Heart left ventricle (tissue), 16 donors: ENCODE data around the gene PCBP1. TPM values are rescaled to one million over a fixed set of nuclear protein-coding genes. Genes with fewer than 3 reads are reported as not detected.

ENCODE experiments used
- ATAC-seq, 4 donors: fragments of 200-7000 bp; cut with Tn5 transposase; one replicate each; pipeline ENCODE4 v1.9.1; 2020 to 2022; ENCODE audit warnings: moderate library complexity in 4 of 4, mild to moderate bottlenecking in 3 of 4, moderate number of reproducible peaks in 1 of 4
- DNase-seq, 5 donors: peaks; one replicate each; pipeline ENCODE4 v3.0.0-alpha.2; 2020
- H3K27ac ChIP-seq, 12 donors: fragments of 200-600 bp; sonication (generic) in 4 of 12; one replicate each; pipeline versions ENCODE4 v1.5.0 to v1.8.0; 2016 to 2022; ENCODE audit warnings: mild to moderate bottlenecking in 2 of 12
- H3K27me3 ChIP-seq, 9 donors: fragments of 200-600 bp; sonication (generic) in 2 of 9; one replicate each; pipeline versions ENCODE4 v1.5.1 to v1.8.0; 2016 to 2022; ENCODE audit warnings: mild to moderate bottlenecking in 3 of 9
- H3K36me3 ChIP-seq, 9 donors: fragments of 200-600 bp; sonication (generic) in 2 of 9; one replicate each; pipeline versions ENCODE4 v1.5.0 to v1.8.0; 2018 to 2022; ENCODE audit warnings: mild to moderate bottlenecking in 2 of 9
- H3K4me1 ChIP-seq, 12 donors: fragments of 200-600 bp; sonication (generic) in 4 of 12; one replicate each; pipeline versions ENCODE4 v1.5.0 to v1.8.0; 2016 to 2022; ENCODE audit warnings: mild to moderate bottlenecking in 3 of 12
- H3K4me3 ChIP-seq, 12 donors: fragments of 200-600 bp; sonication (generic) in 4 of 12; one replicate each; pipeline versions ENCODE4 v1.5.0 to v1.8.0; 2017 to 2022; ENCODE audit warnings: mild to moderate bottlenecking in 9 of 12, moderate library complexity in 4 of 12
- H3K9me3 ChIP-seq, 12 donors: fragments of 200-600 bp; sonication (generic) in 4 of 12; one replicate each; pipeline versions ENCODE4 v1.5.0 to v1.8.0; 2016 to 2022; ENCODE audit warnings: mild to moderate bottlenecking in 1 of 12
- POLR2A ChIP-seq, 2 donors: fragments of 450-650 bp; IDR thresholded peaks; one replicate each; pipeline ENCODE4 v1.6.1; 2017; ENCODE audit warnings: antibody characterized with exemption in 2 of 2, mild to moderate bottlenecking in 2 of 2, moderate library complexity in 2 of 2
- WGBS, 4 donors: extraction: QIAGEN DNeasy Blood & Tissue Kit in 2 of 4; methylation state at CpG; one replicate each; pipeline versions ENCODE4 v1.1.5 to v1.1.7; 2013 to 2018; 5-methylcytosine and 5-hydroxymethylcytosine counted together
- intact Hi-C, 10 donors: fragments of 100-400 bp; cut with DNase I; formaldehyde crosslinking; loops; one replicate each; pipeline versions ENCODE4 v1.11.1 to v1.14.2; 2022
- polyA plus RNA-seq, 2 donors: library from polyadenylated mRNA; stranded (reverse); fragments of 200-250 nt; gene quantifications; one replicate each; pipeline ENCODE4 v1.2.3, GENCODE V29; 2013
- total RNA-seq, 9 donors: library from RNA; depleted of rRNA in 2 of 9; stranded (reverse); fragments of >200 nt in 2 of 9; fragmentation: NEBNext Ultra II Directional in 3 of 9; extraction: Animal tissue kit (Norgen Biotek cat#: 25700) in 3 of 9; gene quantifications; one replicate each; pipeline versions ENCODE4 v1.1.0 to v1.2.4, GENCODE V29; 2016 to 2023
- TF ChIP-seq, protein P1 (sequence below), 12 donors: fragments of 200-600 bp; sonication (generic) in 4 of 12; IDR thresholded peaks; one replicate each; pipeline versions ENCODE4 v1.5.0 to v1.8.0; 2018 to 2022; ENCODE audit warnings: antibody characterized with exemption in 12 of 12, mild to moderate bottlenecking in 5 of 12
- donor health status: ischemic (EF 13 %, LVEDD 7.1; RV severe dilation, severe dysfunction).
- donor health status: healthy with polysubstance abuse.
- donor health status: DM: no; HTN: yes; CAD: no.
- donor health status: DM: no; HTN: no; CAD: no.
- donor health status: ischemic (EF 25% LVEDD 6.9; RV normal size, moderate dysfunction).
- donor health status: ischemic (EF 25% LVEDD 5.7; RV mildly dilated, moderate dysfunction).
- donor health status: healthy.
- donor health status: DM: yes; HTN: yes; CAD: no.
- donor health status: ischemic (EF 35%, LVEDD 5.7; RV mildly dilated, moderate dysfunction).
- donor health status: nonischemic (EF 11% LVEDD 7.7; RV severe dilation, severe dysfunction).
- donor health status: DM: yes; HTN: yes; CAD: no.
- donor health status: PGD.
- donor health status: ischemic (EF 29% LVEDD 5.4; RV normal size, mild dysfunction).
- donor health status: nonischemic (EF 23%, LVEDD 6.1; RV moderate dilation, normal function).

The PCBP1 gene
- total and polyA plus RNA-seq, 11 donors: 106 to 296 (median 205) TPM

DNA sequence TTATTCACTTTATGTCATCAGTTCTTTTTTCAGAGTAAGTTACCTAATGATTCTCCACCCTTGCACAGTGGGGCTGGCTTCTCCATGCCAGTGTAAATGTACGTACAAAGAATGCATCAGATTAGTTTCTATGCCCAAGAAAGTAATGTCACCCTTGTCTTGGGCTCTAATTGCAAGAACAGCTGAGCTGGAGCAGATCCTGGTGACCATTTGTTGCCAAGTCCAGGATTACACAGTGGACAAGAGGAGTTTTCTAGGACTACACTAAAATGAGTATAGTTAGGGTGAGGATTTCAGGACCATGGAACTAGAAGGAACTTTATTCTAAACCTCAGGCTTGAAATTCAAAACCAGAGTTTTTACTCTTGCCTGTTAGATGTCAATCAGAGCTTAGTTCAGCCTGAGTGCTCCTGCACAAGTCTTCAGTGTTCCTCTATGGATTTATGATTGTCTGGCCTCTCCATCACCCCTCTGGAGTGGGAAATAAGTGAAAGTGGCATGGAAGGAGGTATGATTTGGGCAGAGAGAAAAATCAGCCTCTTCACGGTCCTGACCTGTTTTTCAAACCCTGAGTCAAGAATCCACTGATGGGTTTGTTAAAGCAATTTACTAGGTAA, 29.8 kb downstream of the PCBP1 start:
- intact Hi-C loops: no loop called here
- DNase-seq (no peak), ATAC-seq (no peak)
- Histone ChIP-seq H3K36me3 (no peaks in the 10 kb centered on the region), H3K4me3 (no peak overlapping the region), H3K9me3 (no peaks in the 10 kb centered on the region), H3K27me3 (no peaks in the 10 kb centered on the region), H3K27ac (peak overlapping the region in 8 of 12 donors; percentile 5 to 78 (median 53)), H3K4me1 (peaks cover 3 to 52% (median 34%) of the 10 kb centered on the region in 12 donors)
- TF ChIP-seq, protein P1, sequence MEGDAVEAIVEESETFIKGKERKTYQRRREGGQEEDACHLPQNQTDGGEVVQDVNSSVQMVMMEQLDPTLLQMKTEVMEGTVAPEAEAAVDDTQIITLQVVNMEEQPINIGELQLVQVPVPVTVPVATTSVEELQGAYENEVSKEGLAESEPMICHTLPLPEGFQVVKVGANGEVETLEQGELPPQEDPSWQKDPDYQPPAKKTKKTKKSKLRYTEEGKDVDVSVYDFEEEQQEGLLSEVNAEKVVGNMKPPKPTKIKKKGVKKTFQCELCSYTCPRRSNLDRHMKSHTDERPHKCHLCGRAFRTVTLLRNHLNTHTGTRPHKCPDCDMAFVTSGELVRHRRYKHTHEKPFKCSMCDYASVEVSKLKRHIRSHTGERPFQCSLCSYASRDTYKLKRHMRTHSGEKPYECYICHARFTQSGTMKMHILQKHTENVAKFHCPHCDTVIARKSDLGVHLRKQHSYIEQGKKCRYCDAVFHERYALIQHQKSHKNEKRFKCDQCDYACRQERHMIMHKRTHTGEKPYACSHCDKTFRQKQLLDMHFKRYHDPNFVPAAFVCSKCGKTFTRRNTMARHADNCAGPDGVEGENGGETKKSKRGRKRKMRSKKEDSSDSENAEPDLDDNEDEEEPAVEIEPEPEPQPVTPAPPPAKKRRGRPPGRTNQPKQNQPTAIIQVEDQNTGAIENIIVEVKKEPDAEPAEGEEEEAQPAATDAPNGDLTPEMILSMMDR (IDR thresholded peaks at IDR 0.05): no peak
- no peak for TF ChIP-seq POLR2A (IDR thresholded peaks at IDR 0.05)
- WGBS, 4 donors: 65 to 71% (median 69%) methylated on average over 2 of the region's 2 CpGs

DNA sequence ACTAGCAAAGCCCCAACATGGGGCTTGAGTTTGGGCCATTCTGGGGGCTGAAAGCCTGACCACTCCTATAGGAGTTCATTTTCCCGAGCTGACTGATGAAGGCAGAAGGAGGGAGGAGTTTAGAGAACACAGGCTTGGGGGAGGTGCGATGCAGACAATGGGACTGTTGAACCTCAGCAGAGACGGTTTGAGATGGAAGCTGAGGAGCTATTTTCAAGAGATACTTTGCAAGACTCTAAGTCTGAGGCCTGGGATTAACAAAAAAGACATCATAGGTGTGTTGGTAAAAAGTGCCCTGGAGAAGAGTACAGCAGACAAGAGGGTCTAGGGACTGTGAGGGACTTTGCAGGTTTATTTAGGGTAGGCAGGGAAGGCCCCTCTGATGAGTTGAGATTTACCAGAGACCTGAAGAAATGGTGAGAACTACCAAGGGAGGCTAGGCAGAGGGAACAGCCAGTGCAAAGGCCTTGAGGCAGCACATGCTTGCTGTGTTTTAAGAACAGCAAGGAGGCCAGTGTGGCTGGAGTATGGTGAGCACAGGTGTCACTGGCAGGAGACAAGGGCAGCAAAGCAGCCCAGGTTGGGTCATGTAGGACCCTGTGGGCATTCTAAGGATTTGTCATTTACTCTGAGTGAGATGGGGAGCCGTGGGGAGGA, 31.6 kb downstream of the PCBP1 start:
- DNase-seq (peak in 1 of 5 donors; percentile 12), ATAC-seq (no peak)
- TF ChIP-seq, protein P1 (IDR thresholded peaks at IDR 0.05): no peak
- no peak for TF ChIP-seq POLR2A (IDR thresholded peaks at IDR 0.05)
- intact Hi-C loops: no loop called here
- no peaks in the 10 kb centered on the region for H3K36me3 ChIP-seq
- no peaks in the 10 kb centered on the region for H3K9me3 ChIP-seq
- 44 to 53% (median 46%) methylated on average over 4 of the region's 4 CpGs for WGBS, 4 donors
- peak overlapping the region; percentile 12 to 70 (median 50) for H3K27ac ChIP-seq
- H3K27me3 ChIP-seq: no peaks in the 10 kb centered on the region
- H3K4me1 ChIP-seq: peaks cover 9 to 65% (median 41%) of the 10 kb centered on the region in 12 donors
- H3K4me3 ChIP-seq: no peak overlapping the region

DNA sequence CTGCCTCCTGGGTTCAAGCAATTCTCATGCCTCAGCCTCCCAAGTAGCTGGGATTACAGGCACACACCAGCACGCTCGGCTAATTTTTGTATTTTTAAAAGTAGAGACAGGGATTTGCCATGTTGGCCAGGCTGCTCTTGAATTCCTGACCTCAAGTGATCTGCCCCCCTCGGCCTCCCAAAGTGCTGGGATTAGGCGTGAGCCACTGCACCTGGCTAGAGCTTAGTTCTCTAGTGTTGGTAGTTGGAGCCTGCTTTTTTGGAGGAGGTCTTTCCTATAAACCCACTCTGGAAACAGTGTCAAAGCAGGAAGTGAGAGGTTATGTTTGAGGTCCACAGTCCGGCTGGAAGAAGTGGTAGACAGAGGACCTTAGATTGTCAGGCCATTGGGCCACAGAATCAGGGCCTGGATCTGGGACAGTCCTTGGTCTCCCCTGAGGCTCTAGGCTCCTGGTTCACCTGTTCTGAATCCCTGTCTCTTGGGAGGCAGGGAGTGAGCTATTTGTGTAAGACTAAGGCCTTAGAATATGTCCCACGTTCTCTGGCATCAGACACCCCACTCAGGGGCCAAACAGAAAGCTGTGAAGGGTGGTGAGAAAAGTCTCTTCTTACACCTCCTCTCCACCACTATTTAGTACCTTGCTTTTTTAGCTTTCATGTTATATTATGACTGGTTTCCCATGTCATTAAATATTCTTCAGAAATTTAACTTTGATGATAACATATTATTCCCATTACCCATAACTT, 34.5 kb downstream of the PCBP1 start:
- TF ChIP-seq, protein P1 (IDR thresholded peaks at IDR 0.05): no peak
- TF ChIP-seq POLR2A (IDR thresholded peaks at IDR 0.05): no peak
- no peaks in the 10 kb centered on the region for H3K36me3 ChIP-seq
- no peaks in the 10 kb centered on the region for H3K27me3 ChIP-seq
- peaks cover 6 to 71% (median 32%) of the 10 kb centered on the region in 12 donors for H3K4me1 ChIP-seq
- no peak for ATAC-seq
- H3K27ac ChIP-seq: peak overlapping the region; percentile 6 to 100 (median 26)
- no peak for DNase-seq
- 51 to 63% (median 60%) methylated on average over 6 of the region's 6 CpGs for WGBS, 4 donors
- no peak overlapping the region for H3K4me3 ChIP-seq
- no peaks in the 10 kb centered on the region for H3K9me3 ChIP-seq
- intact Hi-C loops: loop anchor here in 5 of 10 donors (2.0 to 5.0 kb wide), 2 partner anchors 33 to 34 kb away; partner anchors contain the start of gene PCBP1 (in 4 of the 5)

DNA sequence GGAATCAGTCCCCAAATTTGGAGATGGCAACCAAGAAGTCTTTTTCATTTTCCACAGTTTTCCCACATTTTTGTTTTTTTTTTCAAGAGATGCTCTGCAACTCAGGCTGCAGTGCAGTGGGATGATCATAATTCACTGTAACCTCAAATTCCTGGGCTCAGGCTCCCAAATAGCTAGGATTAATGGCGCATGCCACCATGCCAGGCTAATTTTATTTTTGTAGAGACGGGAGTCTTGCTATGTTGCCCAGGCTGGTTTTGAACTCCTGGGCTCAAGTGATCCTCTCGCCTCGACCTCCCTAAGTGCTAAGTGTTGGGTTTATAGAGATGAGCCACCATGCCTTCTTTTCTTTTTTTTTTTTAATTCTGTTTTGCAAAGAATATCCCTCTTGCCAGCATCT, 35.2 kb downstream of the PCBP1 start:
- intact Hi-C loops: loop anchor here in 5 of 10 donors (2.0 to 5.0 kb wide), 2 partner anchors 34 to 35 kb away; partner anchors contain the start of gene PCBP1 (in 4 of the 5)
- no peaks in the 10 kb centered on the region for H3K27me3 ChIP-seq
- peaks cover 3 to 71% (median 29%) of the 10 kb centered on the region in 12 donors for H3K4me1 ChIP-seq
- H3K27ac ChIP-seq: peak overlapping the region in 8 of 12 donors; percentile 26 to 100 (median 98)
- TF ChIP-seq, protein P1 (IDR thresholded peaks at IDR 0.05): no peak
- TF ChIP-seq POLR2A (IDR thresholded peaks at IDR 0.05): no peak
- WGBS, 4 donors: 93 to 97% (median 95%) methylated on average over 4 of the region's 4 CpGs
- no peaks in the 10 kb centered on the region for H3K9me3 ChIP-seq
- no peaks in the 10 kb centered on the region for H3K36me3 ChIP-seq
- no peak for DNase-seq
- no peak for ATAC-seq
- no peak overlapping the region for H3K4me3 ChIP-seq
